ENCODE results near the gene FAM114A1. TPM values are rescaled to one million over a fixed set of nuclear protein-coding genes. Genes with fewer than 3 reads are reported as not detected.

FAM114A1 gene
- total RNA-seq, 1 donor from 2014 or later = 223 TPM

- Mint-ChIP-seq H3K9me3 (ENCODE audit: low read depth) (no peaks in the 10 kb centered on the region), H3K4me3 (ENCODE audit: unreplicated experiment) (no peak overlapping the region), H3K27me3 (ENCODE audit: low read depth) (no peaks in the 10 kb centered on the region), H3K4me1 (ENCODE audit: low read depth) (peaks cover 4% of the 10 kb centered on the region), H3K36me3 (ENCODE audit: low read depth) (no peaks in the 10 kb centered on the region), H3K27ac (ENCODE audit: unreplicated experiment) (no peak overlapping the region)
- DNase-seq (ENCODE audit: low spot score) = no peak
- TF ChIP-seq CTCF (IDR thresholded peaks at IDR 0.05) = no peak
Measured at GRCh38 chr4:38979081-38979480, 111.5 kb downstream of the FAM114A1 start.

DNA sequence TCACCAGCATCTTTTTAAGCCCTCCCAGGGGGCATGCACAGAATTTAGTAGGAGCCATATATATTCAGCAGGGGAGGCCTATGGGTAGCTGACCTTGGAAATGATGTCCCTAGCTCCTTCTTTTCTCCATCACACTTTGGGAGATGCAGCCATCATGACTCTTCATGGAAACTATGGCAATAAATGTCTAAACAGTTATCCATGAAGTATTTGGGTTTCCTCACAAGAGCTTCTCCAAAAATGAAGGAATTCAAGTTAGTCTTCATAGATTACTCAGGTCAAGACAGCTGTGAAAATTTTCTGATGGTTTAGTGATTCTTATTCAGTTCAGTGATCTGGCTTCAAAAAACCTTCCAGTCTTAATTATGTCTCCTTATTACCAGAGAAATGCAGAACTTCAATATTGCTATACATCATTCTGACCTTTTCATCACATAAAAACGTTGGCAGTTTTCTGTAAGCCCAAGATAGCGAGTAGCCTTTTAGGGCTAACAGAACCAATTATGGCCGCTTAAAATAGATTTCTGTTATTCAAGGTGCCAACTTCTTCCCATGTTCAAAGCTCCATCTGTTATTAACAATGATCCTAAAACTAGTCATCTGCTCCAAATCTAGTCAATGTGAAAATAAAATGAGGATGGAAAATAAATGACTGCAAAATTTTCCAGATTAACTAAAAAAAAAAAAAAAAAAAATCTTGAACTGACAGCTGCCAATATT, 112.1 kb downstream of the FAM114A1 start:
- Mint-ChIP-seq H3K9me3 (ENCODE audit: low read depth) (no peaks in the 10 kb centered on the region), H3K4me3 (ENCODE audit: unreplicated experiment) (no peak overlapping the region), H3K4me1 (ENCODE audit: low read depth) (peaks cover 7% of the 10 kb centered on the region), H3K27ac (ENCODE audit: unreplicated experiment) (no peak overlapping the region), H3K27me3 (ENCODE audit: low read depth) (no peaks in the 10 kb centered on the region), H3K36me3 (ENCODE audit: low read depth) (no peaks in the 10 kb centered on the region)
- DNase-seq (ENCODE audit: low spot score) = no peak
- TF ChIP-seq CTCF (IDR thresholded peaks at IDR 0.05) = no peak

GRCh38 chr4:38980903-38981676, 113.5 kb downstream of the FAM114A1 start:
- Mint-ChIP-seq H3K27me3 (ENCODE audit: low read depth) (no peaks in the 10 kb centered on the region), H3K4me1 (ENCODE audit: low read depth) (peaks cover 7% of the 10 kb centered on the region), H3K4me3 (ENCODE audit: unreplicated experiment) (no peak overlapping the region), H3K36me3 (ENCODE audit: low read depth) (no peaks in the 10 kb centered on the region), H3K9me3 (ENCODE audit: low read depth) (no peaks in the 10 kb centered on the region), H3K27ac (ENCODE audit: unreplicated experiment) (no peak overlapping the region)
- TF ChIP-seq CTCF (IDR thresholded peaks at IDR 0.05) = no peak
- no peak for DNase-seq (ENCODE audit: low spot score)

DNA sequence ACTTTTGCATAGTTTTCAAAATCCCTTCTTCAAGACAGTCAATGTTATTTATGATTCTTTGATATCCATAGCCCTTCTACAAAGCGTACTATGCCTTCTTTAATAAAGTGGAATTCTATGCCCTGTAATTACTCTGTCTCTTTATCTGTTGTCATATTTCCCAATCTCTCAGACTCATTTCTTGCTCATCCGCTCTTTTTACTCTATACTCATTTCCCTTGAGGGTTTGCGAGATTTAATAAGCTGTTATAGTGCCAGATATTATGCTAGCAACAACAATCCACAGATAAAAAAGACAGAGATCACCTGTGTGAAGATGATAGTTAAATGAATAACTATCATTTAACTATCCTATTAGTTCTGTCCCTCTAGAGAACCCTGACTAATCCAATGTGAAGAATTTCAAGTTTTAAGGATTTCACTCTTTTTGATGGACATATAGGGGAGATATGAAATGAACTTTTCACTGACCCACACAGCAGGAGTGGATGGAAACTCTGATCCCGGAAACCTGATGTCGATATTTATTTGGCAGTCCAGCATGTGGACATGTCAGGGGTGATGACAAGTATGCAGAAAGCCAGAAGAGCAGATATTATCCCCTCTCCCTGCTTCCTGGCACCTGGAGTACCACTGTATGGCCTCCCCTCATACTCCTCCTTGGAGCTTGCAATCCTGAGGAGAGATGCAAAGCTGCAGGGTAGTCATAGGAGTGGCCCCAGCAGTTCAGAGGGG, 114.9 kb downstream of the FAM114A1 start:
- DNase-seq (ENCODE audit: low spot score) = no peak
- TF ChIP-seq CTCF (IDR thresholded peaks at IDR 0.05) = no peak
- Mint-ChIP-seq H3K9me3 (ENCODE audit: low read depth) (no peaks in the 10 kb centered on the region), H3K27me3 (ENCODE audit: low read depth) (no peaks in the 10 kb centered on the region), H3K4me1 (ENCODE audit: low read depth) (peaks cover 7% of the 10 kb centered on the region), H3K36me3 (ENCODE audit: low read depth) (no peaks in the 10 kb centered on the region), H3K4me3 (ENCODE audit: unreplicated experiment) (no peak overlapping the region), H3K27ac (ENCODE audit: unreplicated experiment) (no peak overlapping the region)

GRCh38 chr4:38983291-38983690, 115.7 kb downstream of the FAM114A1 start:
- no peaks in the 10 kb centered on the region for H3K9me3 Mint-ChIP-seq (ENCODE audit: low read depth)
- DNase-seq (ENCODE audit: low spot score) = no peak
- no peaks in the 10 kb centered on the region for H3K27me3 Mint-ChIP-seq (ENCODE audit: low read depth)
- no peak overlapping the region for H3K4me3 Mint-ChIP-seq (ENCODE audit: unreplicated experiment)
- H3K4me1 Mint-ChIP-seq (ENCODE audit: low read depth) = peaks cover 7% of the 10 kb centered on the region
- TF ChIP-seq CTCF (IDR thresholded peaks at IDR 0.05) = no peak
- H3K36me3 Mint-ChIP-seq (ENCODE audit: low read depth) = no peaks in the 10 kb centered on the region
- H3K27ac Mint-ChIP-seq (ENCODE audit: unreplicated experiment) = no peak overlapping the region

Measured in chondrocyte (in vitro differentiated cells).